Adipose tissue (tissue), 3 donors: ENCODE measurements around the gene KNSTRN. TPM values are rescaled to one million over a fixed set of nuclear protein-coding genes. Genes with fewer than 3 reads are reported as not detected.

Experiments
- H3K27ac ChIP-seq: one replicate; pipeline ENCODE4 v1.5.1; 2013; ENCODE audit warnings: low read depth, low read length
- WGBS, 3 donors: extraction: QIAGEN DNeasy Blood & Tissue Kit; methylation state at CpG; one replicate each; pipeline ENCODE4 v1.1.7; 2013; 5-methylcytosine and 5-hydroxymethylcytosine counted together
- polyA plus RNA-seq, 3 donors: library from polyadenylated mRNA; stranded (reverse); fragments of 200-250 nt; gene quantifications; one replicate each; pipeline ENCODE4 v1.2.3, GENCODE V29; 2013
- donor health status: healthy with polysubstance abuse.
- donor health status: Bipolar disorder and iron deficiency.
- donor health status: healthy.

The KNSTRN gene
- polyA plus RNA-seq, 3 donors, result 3.2 to 6.6 (median 6.6) TPM

GRCh38 chr15:40438712-40439111 is 56.2 kb downstream of the KNSTRN start:
- 32 to 74% (median 66%) methylated on average over 12 of the region's 12 CpGs for whole genome bisulfite sequencing, 3 donors
- H3K27ac ChIP-seq, result no peak overlapping the region

- WGBS, 3 donors, result 9 to 12% (median 10%) methylated on average over 15 of the region's 15 CpGs
- H3K27ac ChIP-seq, result no peak overlapping the region
Observed at GRCh38 chr15:40439461-40439959, 57.0 kb downstream of the KNSTRN start.

GRCh38 chr15:40439960-40440742 is 57.6 kb downstream of the KNSTRN start:
- no peak overlapping the region for H3K27ac ChIP-seq
- WGBS, 3 donors, result 0 to 1% (median 1%) methylated on average over 31 to 35 of the region's 35 CpGs

GRCh38 chr15:40440743-40441564 is 58.4 kb downstream of the KNSTRN start, which contains the start of gene BAHD1:
BAHD1 (plus strand) TSS chr15:40440953; CDS start chr15:40458465, 17,512 bp downstream.
- no peak within 1 kb of the TSS for H3K27ac ChIP-seq
- WGBS, 3 donors, result 0 to 1% (median 1%) methylated on average over 45 to 114 of the region's 119 CpGs

- no peak overlapping the region for H3K27ac ChIP-seq
- WGBS, 3 donors, result 1 to 2% (median 2%) methylated on average over 83 to 119 of the region's 119 CpGs
Observed at GRCh38 chr15:40441565-40442531, 59.3 kb downstream of the KNSTRN start.

GRCh38 chr15:40443255-40443654 is 60.7 kb downstream of the KNSTRN start:
- no peak overlapping the region for H3K27ac ChIP-seq
- WGBS, 3 donors, result 65 to 89% (median 81%) methylated on average over 4 of the region's 4 CpGs

GRCh38 chr15:40443846-40444245 is 61.3 kb downstream of the KNSTRN start:
- 71 to 82% (median 81%) methylated on average over 3 of the region's 3 CpGs for WGBS, 3 donors
- H3K27ac ChIP-seq, result no peak overlapping the region

Other genes starting within 250 kb of the KNSTRN start
- under 1 TPM in 2 of 3 donors, not detected in 1; 0.15 to 0.17 TPM for gene BUB1B, start 221.7 kb upstream of the KNSTRN start, polyA plus RNA-seq
- gene PAK6, start 143.7 kb upstream of the KNSTRN start, polyA plus RNA-seq, result 1 to 10 TPM in 1 of 3 donors, under 1 TPM in 2; 0.11 to 5.2 (median 0.43) TPM
- gene ANKRD63, start 99.7 kb upstream of the KNSTRN start, polyA plus RNA-seq, result not detected
- 10 to 100 TPM in 2 of 3 donors, 1 to 10 TPM in 1; 3.3 to 15.1 (median 12.7) TPM for gene PLCB2, start 74.8 kb upstream of the KNSTRN start, polyA plus RNA-seq
- gene INAFM2, start 59.0 kb upstream of the KNSTRN start, polyA plus RNA-seq, result 1 to 10 TPM; 3.7 to 9.1 (median 7.4) TPM
- gene CCDC9B, start 41.8 kb upstream of the KNSTRN start, polyA plus RNA-seq, result 10 to 100 TPM in 1 of 3 donors, 1 to 10 TPM in 2; 2.8 to 14.6 (median 4.3) TPM
- 10 to 100 TPM in 1 of 3 donors, 1 to 10 TPM in 2; 2.2 to 37.3 (median 8.8) TPM for gene PHGR1, start 31.7 kb upstream of the KNSTRN start, polyA plus RNA-seq
- under 1 TPM; 0.24 to 0.62 (median 0.56) TPM for gene DISP2, start 24.5 kb upstream of the KNSTRN start, polyA plus RNA-seq
- 10 to 100 TPM; 19.1 to 49.6 (median 43.8) TPM for gene IVD, start 23.1 kb downstream of the KNSTRN start, polyA plus RNA-seq
- 1 to 10 TPM; 8.7 to 10.0 (median 9.8) TPM for gene BAHD1, start 58.2 kb downstream of the KNSTRN start, polyA plus RNA-seq
- gene CHST14, start 88.3 kb downstream of the KNSTRN start, polyA plus RNA-seq, result 1 to 10 TPM; 4.7 to 7.4 (median 7.0) TPM
- gene CCDC32, start 182.3 kb downstream of the KNSTRN start, polyA plus RNA-seq, result 10 to 100 TPM; 18.8 to 33.6 (median 29.5) TPM
- gene RPUSD2, start 186.6 kb downstream of the KNSTRN start, polyA plus RNA-seq, result 1 to 10 TPM; 4.0 to 9.4 (median 7.7) TPM
- 1 to 10 TPM in 1 of 3 donors, under 1 TPM in 2; 0.12 to 1.3 (median 0.12) TPM for gene KNL1, start 211.5 kb downstream of the KNSTRN start, polyA plus RNA-seq